Upper lobe of left lung (tissue), 6 donors: ENCODE results near the gene MAGEA4. TPM values are rescaled to one million over a fixed set of nuclear protein-coding genes. Genes with fewer than 3 reads are reported as not detected.

Experiments
- ATAC-seq, 2 donors: fragments of 200-7000 bp; cut with Tn5 transposase; one replicate each; pipeline ENCODE4 v1.9.1; 2022; ENCODE audit warnings: mild to moderate bottlenecking in 2 of 2, moderate library complexity in 2 of 2; ENCODE audit not compliant: low FRiP score in 2 of 2
- DNase-seq, 2 donors: peaks; one replicate each; pipeline ENCODE4 v3.0.0-alpha.2; 2019 to 2020
- H3K27ac ChIP-seq, 4 donors: fragments of 200-600 bp; sonication (generic); one replicate each; pipeline ENCODE4 v1.5.1; 2016 to 2019
- H3K27me3 ChIP-seq, 4 donors: fragments of 200-600 bp; sonication (generic); one replicate each; pipeline ENCODE4 v1.5.1; 2017 to 2019
- H3K36me3 ChIP-seq, 4 donors: fragments of 200-600 bp; sonication (generic); one replicate each; pipeline ENCODE4 v1.5.1; 2016 to 2019
- H3K4me1 ChIP-seq, 4 donors: fragments of 200-600 bp; sonication (generic); one replicate each; pipeline ENCODE4 v1.5.1; 2018 to 2019
- H3K4me3 ChIP-seq, 4 donors: fragments of 200-600 bp; sonication (generic); one replicate each; pipeline ENCODE4 v1.5.1; 2017 to 2019; ENCODE audit warnings: mild to moderate bottlenecking in 2 of 4, moderate library complexity in 1 of 4
- H3K9me3 ChIP-seq, 4 donors: fragments of 200-600 bp; sonication (generic); one replicate each; pipeline ENCODE4 v1.5.1; 2018 to 2019
- CTCF ChIP-seq, 6 experiments: fragments of 450-650 bp in 4 of 6; fragments of 200-600 bp in 2 of 6; sonication (generic) in 2 of 6; IDR thresholded peaks; one replicate each; pipeline ENCODE4 v1.5.1; 2016 to 2019; ENCODE audit warnings: antibody characterized with exemption in 6 of 6
- EP300 ChIP-seq, 4 donors: sonication (generic); formaldehyde crosslinking; IDR thresholded peaks; one replicate each; pipeline ENCODE4 v1.5.1; 2017; ENCODE audit warnings: antibody characterized with exemption in 4 of 4, control low read depth in 2 of 4
- POLR2A ChIP-seq, 4 donors: fragments of 450-650 bp; IDR thresholded peaks; one replicate each; pipeline ENCODE4 v1.5.1; 2016 to 2017; ENCODE audit warnings: antibody characterized with exemption in 4 of 4, mild to moderate bottlenecking in 2 of 4
- POLR2AphosphoS5 ChIP-seq, 2 donors: sonication (generic); formaldehyde crosslinking; IDR thresholded peaks; one replicate each; pipeline ENCODE4 v1.5.1; 2017; ENCODE audit warnings: antibody characterized with exemption in 2 of 2
- WGBS, 2 donors: methylation state at CpG; one replicate each; pipeline ENCODE4 v1.1.5; 2017 to 2018; 5-methylcytosine and 5-hydroxymethylcytosine counted together
- total RNA-seq, 6 donors: library from RNA; depleted of rRNA in 4 of 6; stranded (reverse); fragments of >200 nt in 4 of 6; gene quantifications; one replicate each; pipeline versions ENCODE4 v1.1.0 to v1.2.1, GENCODE V29; 2016 to 2021
- donor health status: DM: no; HTN: no; CAD: no; lungs with moderate emphysema.
- donor health status: DM: no; HTN: yes; CAD: no; lungs with severe emphysema.

The MAGEA4 gene
- total RNA-seq, 6 donors from 2014 or later, result not detected

GRCh38 chrX:151875270-151876026 is 37.2 kb upstream of the MAGEA4 start:
- no peaks in the 10 kb centered on the region for H3K27me3 ChIP-seq
- ATAC-seq (no peak), DNase-seq (no peak)
- no peaks in the 10 kb centered on the region for H3K4me1 ChIP-seq
- H3K36me3 ChIP-seq, result no peaks in the 10 kb centered on the region
- H3K27ac ChIP-seq, result no peak overlapping the region
- 55 to 70% methylated on average over 3 to 5 of the region's 5 CpGs for WGBS, 2 donors
- TF ChIP-seq POLR2AphosphoS5 (IDR thresholded peaks at IDR 0.05), result no peak
- no peak overlapping the region for H3K4me3 ChIP-seq
- H3K9me3 ChIP-seq, result no peaks in the 10 kb centered on the region

GRCh38 chrX:151878574-151878973 is 34.1 kb upstream of the MAGEA4 start:
- Histone ChIP-seq H3K9me3 (no peaks in the 10 kb centered on the region), H3K4me3 (no peak overlapping the region), H3K27ac (no peak overlapping the region), H3K36me3 (no peaks in the 10 kb centered on the region), H3K27me3 (no peaks in the 10 kb centered on the region), H3K4me1 (no peaks in the 10 kb centered on the region)
- ATAC-seq (no peak), DNase-seq (no peak)
- TF ChIP-seq CTCF (IDR thresholded peaks at IDR 0.05), result no peak
- TF ChIP-seq POLR2AphosphoS5 (IDR thresholded peaks at IDR 0.05), result no peak
- no peak for TF ChIP-seq EP300 (IDR thresholded peaks at IDR 0.05)
- TF ChIP-seq POLR2A (IDR thresholded peaks at IDR 0.05), result no peak
- 65 to 74% methylated on average over 8 of the region's 8 CpGs for WGBS, 2 donors

GRCh38 chrX:151879856-151880255 is 32.8 kb upstream of the MAGEA4 start:
- no peak overlapping the region for H3K4me3 ChIP-seq
- WGBS, 2 donors, result 63 to 73% methylated on average over 4 of the region's 4 CpGs
- H3K36me3 ChIP-seq, result no peaks in the 10 kb centered on the region
- TF ChIP-seq EP300 (IDR thresholded peaks at IDR 0.05) (no peak), POLR2A (IDR thresholded peaks at IDR 0.05) (no peak), POLR2AphosphoS5 (IDR thresholded peaks at IDR 0.05) (no peak), CTCF (IDR thresholded peaks at IDR 0.05) (no peak)
- no peaks in the 10 kb centered on the region for H3K9me3 ChIP-seq
- no peaks in the 10 kb centered on the region for H3K27me3 ChIP-seq
- DNase-seq (no peak), ATAC-seq (no peak)
- H3K27ac ChIP-seq, result no peak overlapping the region
- no peaks in the 10 kb centered on the region for H3K4me1 ChIP-seq

- Histone ChIP-seq H3K9me3 (no peaks in the 10 kb centered on the region), H3K27me3 (no peaks in the 10 kb centered on the region), H3K27ac (no peak overlapping the region), H3K4me1 (no peaks in the 10 kb centered on the region), H3K36me3 (no peaks in the 10 kb centered on the region), H3K4me3 (no peak overlapping the region)
- ATAC-seq, result no peak
- TF ChIP-seq CTCF (IDR thresholded peaks at IDR 0.05) (no peak), POLR2A (IDR thresholded peaks at IDR 0.05) (no peak), EP300 (IDR thresholded peaks at IDR 0.05) (no peak), POLR2AphosphoS5 (IDR thresholded peaks at IDR 0.05) (no peak)
- DNase-seq, result no peak
- WGBS, 2 donors, result 48 to 81% methylated on average over 2 of the region's 2 CpGs
Measured at GRCh38 chrX:151880895-151881294, 31.8 kb upstream of the MAGEA4 start.

GRCh38 chrX:151889421-151889820 is 23.3 kb upstream of the MAGEA4 start:
- no peak for ATAC-seq
- TF ChIP-seq POLR2AphosphoS5 (IDR thresholded peaks at IDR 0.05) (no peak), EP300 (IDR thresholded peaks at IDR 0.05) (no peak), POLR2A (IDR thresholded peaks at IDR 0.05) (no peak), CTCF (IDR thresholded peaks at IDR 0.05) (no peak)
- Histone ChIP-seq H3K36me3 (no peaks in the 10 kb centered on the region), H3K4me3 (no peak overlapping the region), H3K27me3 (no peaks in the 10 kb centered on the region), H3K9me3 (peaks cover 0 to 6% (median 0%) of the 10 kb centered on the region in 4 donors), H3K4me1 (no peaks in the 10 kb centered on the region), H3K27ac (no peak overlapping the region)
- 61 to 100% methylated on average over 1 to 2 of the region's 2 CpGs for WGBS, 2 donors
- DNase-seq, result no peak
